ENCODE results near the gene SCN8A.

- no peak for TF ChIP-seq CTCF (IDR thresholded peaks at IDR 0.05)
- no peak for TF ChIP-seq POLR2A (IDR thresholded peaks at IDR 0.05)
These were observed 161.3 kb downstream of the SCN8A start for GRCh38 chr12:51752234-51752889.

Data from testis (tissue), 2 donors.